Neuronal stem cell (in vitro differentiated cells): Measurements from ENCODE around the gene ZNF750.

Source experiments
- DNase-seq: peaks from one replicate; pipeline ENCODE4 v3.0.0-alpha.2; 2013; ENCODE audit warnings: low spot score
- H2AFZ ChIP-seq: one replicate; pipeline ENCODE4 v1.6.1; 2013; ENCODE audit warnings: mild to moderate bottlenecking, low read length, inconsistent platforms
- H2AK5ac ChIP-seq: 2 replicates; pipeline ENCODE4 v1.6.1; 2013; ENCODE audit warnings: low read depth, mild to moderate bottlenecking, inconsistent platforms, low read length, moderate library complexity, mixed read lengths
- H2BK120ac ChIP-seq: 2 replicates; pipeline ENCODE4 v1.6.1; 2013; ENCODE audit warnings: low read depth, mild to moderate bottlenecking, inconsistent platforms, low read length, moderate library complexity, mixed read lengths
- H2BK12ac ChIP-seq: one replicate; pipeline ENCODE4 v1.6.1; 2013; ENCODE audit warnings: low read length, inconsistent platforms
- H2BK15ac ChIP-seq: 2 replicates; pipeline ENCODE4 v1.6.1; 2013; ENCODE audit warnings: mild to moderate bottlenecking, low read length, inconsistent platforms, mixed read lengths
- H2BK5ac ChIP-seq: one replicate; pipeline ENCODE4 v1.6.1; 2013; ENCODE audit warnings: inconsistent platforms, mild to moderate bottlenecking, low read length, moderate library complexity
- H3K14ac ChIP-seq: one replicate; pipeline ENCODE4 v1.6.1; 2013; ENCODE audit warnings: low read length, inconsistent platforms
- H3K18ac ChIP-seq: 2 replicates; pipeline ENCODE4 v1.6.1; 2013; ENCODE audit warnings: low read length, inconsistent platforms
- H3K23ac ChIP-seq: 2 replicates; pipeline ENCODE4 v1.6.1; 2013; ENCODE audit warnings: low read depth, mild to moderate bottlenecking, mixed read lengths, low read length, inconsistent platforms; ENCODE audit not compliant: poor library complexity
- H3K27ac ChIP-seq: replicated peaks from 3 replicates; pipeline ENCODE4 v1.5.1; 2013; ENCODE audit warnings: low read length, inconsistent platforms
- H3K27me3 ChIP-seq, 3 experiments: 2 replicates each; pipeline ENCODE4 v1.6.1; 2013; ENCODE audit warnings: low read length in 3 of 3, mild to moderate bottlenecking in 2 of 3, inconsistent platforms in 1 of 3, low read depth in 1 of 3, mixed read lengths in 1 of 3, moderate library complexity in 1 of 3; ENCODE audit not compliant: control insufficient read depth in 3 of 3, insufficient read depth in 3 of 3
- H3K36me3 ChIP-seq, 2 donors: replicated peaks in 1 of 2; 2 replicates each; pipeline ENCODE4 v1.6.1; 2013; ENCODE audit warnings: low read length in 2 of 2; ENCODE audit not compliant: control insufficient read depth in 2 of 2, insufficient read depth in 2 of 2
- H3K4ac ChIP-seq: 2 replicates; pipeline ENCODE4 v1.6.1; 2013; ENCODE audit warnings: inconsistent platforms, mild to moderate bottlenecking, low read length, moderate library complexity
- H3K4me1 ChIP-seq, 2 donors: 1 replicate in 1 of 2; 2 replicates in 1 of 2; pipeline ENCODE4 v1.6.1; 2013; ENCODE audit warnings: low read length in 2 of 2, low read depth in 1 of 2; ENCODE audit not compliant: control insufficient read depth in 2 of 2, insufficient read depth in 1 of 2
- H3K4me2 ChIP-seq: one replicate; pipeline ENCODE4 v1.6.1; 2013; ENCODE audit warnings: mild to moderate bottlenecking, low read length, inconsistent platforms; ENCODE audit not compliant: insufficient read depth, poor library complexity, severe bottlenecking
- H3K4me3 ChIP-seq, 2 donors: 2 replicates each; pipeline ENCODE4 v1.5.1; 2013; ENCODE audit warnings: low read length in 2 of 2, mild to moderate bottlenecking in 2 of 2, inconsistent platforms in 1 of 2, moderate library complexity in 1 of 2
- H3K79me1 ChIP-seq: one replicate; pipeline ENCODE4 v1.6.1; 2013; ENCODE audit warnings: low read depth, mild to moderate bottlenecking, inconsistent platforms, low read length, moderate library complexity
- H3K9ac ChIP-seq: one replicate; pipeline ENCODE4 v1.6.1; 2013; ENCODE audit warnings: mild to moderate bottlenecking, low read depth, low read length, inconsistent platforms; ENCODE audit not compliant: poor library complexity
- H3K9me3 ChIP-seq, 2 donors: replicated peaks in 1 of 2; 2 replicates each; pipeline versions ENCODE3 to v1.6.1; 2013; ENCODE audit warnings: low read length in 2 of 2, mild to moderate bottlenecking in 2 of 2, inconsistent platforms in 1 of 2, low read depth in 1 of 2, mixed read lengths in 1 of 2, moderate library complexity in 1 of 2; ENCODE audit not compliant: control insufficient read depth in 2 of 2, insufficient read depth in 1 of 2
- H4K8ac ChIP-seq: one replicate; pipeline ENCODE4 v1.6.1; 2013; ENCODE audit warnings: low read depth, mild to moderate bottlenecking, inconsistent platforms, low read length, moderate library complexity
- H4K91ac ChIP-seq: one replicate; pipeline ENCODE4 v1.6.1; 2013; ENCODE audit warnings: low read length, low read depth, mild to moderate bottlenecking, inconsistent platforms; ENCODE audit not compliant: poor library complexity
- WGBS, 2 donors: extraction: QIAGEN DNeasy Blood & Tissue Kit; methylation state at CpG; one replicate each; pipeline ENCODE4 v1.1.7; 2013; ENCODE audit warnings: missing lambda C conversion rate in 2 of 2, mixed read lengths in 1 of 2; ENCODE audit not compliant: insufficient read length in 2 of 2, insufficient replicate concordance in 1 of 2; ENCODE audit errors: extremely low coverage in 2 of 2; 5-methylcytosine and 5-hydroxymethylcytosine counted together

ZNF750 gene

GRCh38 chr17:82812058-82812457 is 27.8 kb downstream of the ZNF750 start:
- Histone ChIP-seq H2BK15ac (no peak overlapping the region), H3K79me1 (peaks cover 12% of the 10 kb centered on the region), H3K18ac (no peak overlapping the region), H3K4ac (no peak overlapping the region), H3K4me1 (no peaks in the 10 kb centered on the region), H3K36me3 (peaks cover 51 to 96% of the 10 kb centered on the region in 2 donors), H2AK5ac (no peak overlapping the region), H3K4me2 (no peak overlapping the region), H2BK120ac (no peak overlapping the region), H4K8ac (no peak overlapping the region), H2BK5ac (no peak overlapping the region), H3K9ac (no peak overlapping the region), H2BK12ac (no peak overlapping the region), H3K9me3 (peaks cover 1 to 5% of the 10 kb centered on the region in 2 donors), H3K27me3 (no peaks in the 10 kb centered on the region), H3K14ac (no peak overlapping the region), H3K23ac (no peak overlapping the region), H3K4me3 (no peak overlapping the region), H3K27ac (no peak overlapping the region), H4K91ac (no peak overlapping the region), H2AFZ (no peak overlapping the region)
- no peak for DNase-seq
- WGBS, 2 donors, result no CpG with 5 or more reads among the region's 15 CpGs

- Histone ChIP-seq H3K4me3 (no peak overlapping the region), H3K18ac (no peak overlapping the region)
These were observed 29.0 kb downstream of the ZNF750 start for GRCh38 chr17:82810644-82811430.

GRCh38 chr17:82808921-82809905 is 30.6 kb downstream of the ZNF750 start:
- H3K9ac ChIP-seq, result no peak overlapping the region
- no peak overlapping the region for H4K8ac ChIP-seq
- H3K27ac ChIP-seq, result no peak overlapping the region
- peak overlapping the region; percentile 56 for H3K14ac ChIP-seq
- H2AK5ac ChIP-seq, result no peak overlapping the region
- DNase-seq, result no peak
- H2AFZ ChIP-seq, result no peak overlapping the region
- no peaks in the 10 kb centered on the region for H3K27me3 ChIP-seq
- H2BK12ac ChIP-seq, result no peak overlapping the region
- no peak overlapping the region for H3K4me3 ChIP-seq
- no peak overlapping the region for H3K4me2 ChIP-seq
- H3K18ac ChIP-seq, result peak overlapping the region; percentile 28
- no peak overlapping the region for H2BK15ac ChIP-seq
- peaks cover 44 to 94% of the 10 kb centered on the region in 2 donors for H3K36me3 ChIP-seq
- no peak overlapping the region for H2BK5ac ChIP-seq
- no peaks in the 10 kb centered on the region for H3K4me1 ChIP-seq
- peaks cover 18% of the 10 kb centered on the region for H3K79me1 ChIP-seq
- no peak overlapping the region for H3K4ac ChIP-seq
- H4K91ac ChIP-seq, result no peak overlapping the region
- H3K9me3 ChIP-seq, result no peaks in the 10 kb centered on the region
- H3K23ac ChIP-seq, result peak overlapping the region; percentile 43
- no peak overlapping the region for H2BK120ac ChIP-seq
- no CpG with 5 or more reads among the region's 35 CpGs for WGBS, 2 donors

More at GRCh38 chr17:82810644-82811430, 29.0 kb downstream of the ZNF750 start:
- DNase-seq, result no peak
- Histone ChIP-seq H3K23ac (no peak overlapping the region), H4K91ac (no peak overlapping the region), H3K9ac (no peak overlapping the region), H4K8ac (no peak overlapping the region), H3K27ac (no peak overlapping the region), H2AFZ (no peak overlapping the region), H3K4me1 (no peaks in the 10 kb centered on the region), H3K4me2 (no peak overlapping the region), H2BK15ac (no peak overlapping the region), H3K14ac (no peak overlapping the region), H3K27me3 (no peaks in the 10 kb centered on the region), H3K4ac (no peak overlapping the region), H3K79me1 (peaks cover 15% of the 10 kb centered on the region), H2AK5ac (no peak overlapping the region), H2BK120ac (no peak overlapping the region), H2BK12ac (no peak overlapping the region), H3K36me3 (peaks cover 54 to 96% of the 10 kb centered on the region in 2 donors), H2BK5ac (peak overlapping the region; percentile 44), H3K9me3 (peaks cover 0 to under 1% of the 10 kb centered on the region in 2 donors)
- WGBS, 2 donors, result no CpG with 5 or more reads among the region's 22 CpGs

- H2BK15ac ChIP-seq, result no peak overlapping the region
- H4K8ac ChIP-seq, result no peak overlapping the region
- H3K9me3 ChIP-seq, result no peaks in the 10 kb centered on the region
- H3K4me3 ChIP-seq, result no peak overlapping the region
- H3K27me3 ChIP-seq, result no peaks in the 10 kb centered on the region
- no peak overlapping the region for H2AK5ac ChIP-seq
- no peak overlapping the region for H3K4me2 ChIP-seq
- peak overlapping the region; percentile 30 for H4K91ac ChIP-seq
- no CpG with 5 or more reads among the region's 8 CpGs for WGBS, 2 donors
- peak overlapping the region; percentile 19 for H3K18ac ChIP-seq
- H2AFZ ChIP-seq, result no peak overlapping the region
- peak overlapping the region; percentile 91 for H3K23ac ChIP-seq
- no peak overlapping the region for H2BK120ac ChIP-seq
- H3K4ac ChIP-seq, result no peak overlapping the region
- peak overlapping the region; percentile 58 for H2BK12ac ChIP-seq
- H3K36me3 ChIP-seq, result peaks cover 38 to 85% of the 10 kb centered on the region in 2 donors
- peak overlapping the region; percentile 53 for H2BK5ac ChIP-seq
- no peak for DNase-seq
- peak overlapping the region; percentile 44 for H3K9ac ChIP-seq
- no peak overlapping the region for H3K27ac ChIP-seq
- H3K79me1 ChIP-seq, result peaks cover 24% of the 10 kb centered on the region
- H3K4me1 ChIP-seq, result peaks cover 0 to 4% of the 10 kb centered on the region in 2 donors
- peak overlapping the region; percentile 56 for H3K14ac ChIP-seq
These were observed 31.8 kb downstream of the ZNF750 start for GRCh38 chr17:82808006-82808405.
